OCI-LY1 (cell line): Measurements from ENCODE around the gene ESR1.

Experiments
- EZH2 ChIP-seq: fragments of 200-600 bp; sonication (generic), shearing (Covaris generic); IDR thresholded peaks from 2 replicates; pipeline ENCODE4 v1.8.0; 2017; ENCODE audit warnings: borderline replicate concordance, mixed run types, mild to moderate bottlenecking, antibody characterized with exemption, low read length, moderate library complexity, mixed read lengths
- TF ChIP-seq, protein P1 (sequence below): fragments of 200-600 bp; sonication (generic), shearing (Covaris generic); IDR thresholded peaks from 2 replicates; pipeline ENCODE4 v1.5.1; 2017; ENCODE audit warnings: mild to moderate bottlenecking, antibody characterized with exemption, low read length, moderate library complexity, mixed read lengths

DNA sequence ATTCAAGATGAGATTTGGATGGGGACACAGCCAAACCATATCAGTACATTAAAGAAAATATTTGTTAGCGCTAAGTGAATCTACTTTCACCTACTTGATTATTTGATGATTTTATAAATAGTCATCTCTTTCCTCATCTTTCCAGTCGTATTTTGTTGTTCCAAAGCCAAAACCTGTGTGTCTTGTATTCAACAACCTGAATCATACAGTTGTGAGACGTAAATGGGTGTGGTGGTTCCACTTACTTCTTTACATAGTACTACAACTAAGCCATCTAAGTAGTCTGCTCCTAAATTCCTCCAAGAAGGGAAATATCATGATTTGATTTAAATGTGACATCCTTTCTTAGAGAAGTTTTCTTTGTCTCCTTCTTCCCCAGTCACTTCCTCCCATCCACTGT lies 132.8 kb downstream of the ESR1 start:
- TF ChIP-seq, protein P1, sequence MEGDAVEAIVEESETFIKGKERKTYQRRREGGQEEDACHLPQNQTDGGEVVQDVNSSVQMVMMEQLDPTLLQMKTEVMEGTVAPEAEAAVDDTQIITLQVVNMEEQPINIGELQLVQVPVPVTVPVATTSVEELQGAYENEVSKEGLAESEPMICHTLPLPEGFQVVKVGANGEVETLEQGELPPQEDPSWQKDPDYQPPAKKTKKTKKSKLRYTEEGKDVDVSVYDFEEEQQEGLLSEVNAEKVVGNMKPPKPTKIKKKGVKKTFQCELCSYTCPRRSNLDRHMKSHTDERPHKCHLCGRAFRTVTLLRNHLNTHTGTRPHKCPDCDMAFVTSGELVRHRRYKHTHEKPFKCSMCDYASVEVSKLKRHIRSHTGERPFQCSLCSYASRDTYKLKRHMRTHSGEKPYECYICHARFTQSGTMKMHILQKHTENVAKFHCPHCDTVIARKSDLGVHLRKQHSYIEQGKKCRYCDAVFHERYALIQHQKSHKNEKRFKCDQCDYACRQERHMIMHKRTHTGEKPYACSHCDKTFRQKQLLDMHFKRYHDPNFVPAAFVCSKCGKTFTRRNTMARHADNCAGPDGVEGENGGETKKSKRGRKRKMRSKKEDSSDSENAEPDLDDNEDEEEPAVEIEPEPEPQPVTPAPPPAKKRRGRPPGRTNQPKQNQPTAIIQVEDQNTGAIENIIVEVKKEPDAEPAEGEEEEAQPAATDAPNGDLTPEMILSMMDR: no peak
- TF ChIP-seq EZH2: no peak
